ENCODE results near the gene CLIC1. TPM values are rescaled to one million over a fixed set of nuclear protein-coding genes. Genes with fewer than 3 reads are reported as not detected.

The CLIC1 gene
- total and polyA plus RNA-seq, 10 of the 15 experiments (the other 5 are each of a cell fraction or from before 2014, with no cell fraction given), result 446 to 1,266 (median 636) TPM

DNA sequence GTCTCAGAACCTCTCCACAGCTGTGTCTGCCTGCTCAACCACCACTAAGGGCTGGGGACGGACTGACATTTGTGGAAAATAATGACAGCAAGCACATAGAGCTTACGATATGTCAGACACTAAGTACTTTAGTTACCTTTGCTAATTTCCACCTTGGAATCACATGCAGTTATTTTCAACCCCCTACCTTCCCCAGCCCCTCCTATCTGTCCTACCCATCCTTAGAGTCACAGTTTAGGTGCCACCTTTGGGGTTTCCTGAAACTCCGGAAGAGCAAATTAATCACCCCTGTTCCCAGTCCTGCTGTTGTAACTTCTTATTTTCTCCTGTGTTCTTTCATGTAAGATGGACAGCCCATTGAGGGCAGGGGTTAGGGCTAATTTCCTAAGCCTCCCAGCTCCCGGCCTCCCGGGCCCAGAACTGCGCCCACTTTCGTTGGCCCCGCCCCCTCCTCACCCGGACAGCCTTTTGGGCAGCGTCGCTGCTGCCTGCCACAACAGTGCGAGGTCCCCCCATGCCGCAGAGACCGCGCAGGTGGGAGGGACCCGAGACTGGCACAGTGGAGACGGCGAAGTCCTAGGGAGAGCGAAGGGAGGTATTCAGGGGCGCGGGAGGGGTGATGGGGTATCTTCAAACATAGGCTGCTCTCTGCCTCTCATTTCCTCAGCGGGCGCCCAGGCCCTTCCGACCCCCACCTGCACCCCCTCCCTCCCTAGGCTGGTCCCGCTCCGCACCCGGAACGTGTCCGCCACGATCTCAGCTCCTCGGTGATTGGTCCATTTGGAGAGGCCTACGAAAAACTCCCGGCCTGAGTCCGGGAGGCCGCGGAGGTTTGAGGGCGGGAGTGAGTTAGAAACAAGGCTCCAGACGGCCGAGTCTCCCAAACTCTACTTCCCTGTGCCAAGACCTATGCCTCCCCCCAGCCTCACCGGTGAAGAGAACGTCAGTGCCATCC lies 8.3 kb downstream of the CLIC1 start (continued):
- TF ChIP-seq KAT2A (conservative IDR thresholded peaks at IDR 0.05; ENCODE audit: control insufficient read depth, low read depth, low read length) (no peak), SIX5 (IDR thresholded peaks at IDR 0.05; ENCODE audit: low read depth, low read length, severe bottlenecking) (no peak), RUNX3 (IDR thresholded peaks at IDR 0.05; ENCODE audit: low read length) (peak; percentile 40; the same call in 1 of the 2 replicates), TAF1 (IDR thresholded peaks at IDR 0.05; ENCODE audit: borderline replicate concordance, low read depth, low read length) (no peak)

DNA sequence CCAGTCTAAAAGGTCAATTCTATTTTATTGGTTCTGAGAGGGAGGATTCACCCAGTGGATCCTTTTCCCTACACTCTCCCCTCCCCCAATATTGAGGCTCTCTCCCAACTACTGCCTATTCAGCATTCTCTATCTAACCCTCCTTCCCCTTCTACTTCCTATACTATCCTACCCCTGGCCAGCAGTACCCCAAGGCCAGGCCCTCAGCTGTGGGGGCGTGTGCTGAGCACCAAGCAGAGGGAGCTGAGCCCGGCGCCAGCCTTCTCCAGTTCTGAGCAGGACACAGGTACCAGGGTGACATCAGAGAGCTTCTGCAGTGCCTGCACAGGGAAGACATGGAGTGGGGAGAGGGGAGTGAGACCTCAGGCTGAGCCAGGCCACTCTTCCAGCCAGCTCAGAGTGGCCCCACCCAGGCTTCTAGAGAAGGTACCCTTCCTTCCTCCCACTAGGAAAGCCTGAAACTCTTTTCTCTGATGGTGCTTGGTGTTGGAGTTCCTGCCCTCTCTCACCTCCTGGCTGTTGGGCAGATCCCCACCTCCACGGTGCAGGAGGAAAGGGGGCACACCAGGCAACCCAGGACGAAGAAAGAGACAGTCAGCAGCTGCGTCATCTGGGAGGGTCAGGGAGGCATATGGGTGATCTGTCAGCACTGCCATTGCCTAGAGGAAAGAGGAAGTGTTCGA lies 9.2 kb downstream of the CLIC1 start:
- no peaks in the 10 kb centered on the region for H3K27me3 ChIP-seq (replicated peaks in 1 of 2; ENCODE audit: control insufficient read depth in 2 of 2, insufficient read depth in 2 of 2, low read length in 1 of 2)
- WGBS (ENCODE audit: insufficient coverage, insufficient replicate concordance, low lambda C conversion rate, missing lambda C conversion rate), result 44% methylated on average over 7 of the region's 7 CpGs
- no peaks in the 10 kb centered on the region for H3K9me3 ChIP-seq (replicated peaks; ENCODE audit: control insufficient read depth, insufficient read depth, low read length)
- H3K9ac ChIP-seq (ENCODE audit: control insufficient read depth, insufficient read depth, low read length), result 0 out of 2 replicates have a peak overlapping the region, but pooled peaks have one; percentile 15
- DNase-seq (ENCODE audit: low read depth, low spot score), result no peak
- in situ Hi-C loops (cut with MboI) (no loop called here), intact Hi-C loops (cut with micrococcal nuclease; ENCODE audit: unreplicated experiment) (no loop called here)
- peak; percentile 99 for FAIRE-seq
- no TSS peak for BruUV-seq (replicated peaks)
- peaks cover 0 to 7% of the 10 kb centered on the region in 2 experiments; a peak in 3 of 4 replicates for H3K36me3 ChIP-seq (ENCODE audit: control insufficient read depth in 2 of 2, insufficient read depth in 2 of 2, low read length in 1 of 2)
- peak overlapping the region; percentile 86 for H2AFZ ChIP-seq (ENCODE audit: control insufficient read depth, low read depth, low read length)
- no peaks in the 10 kb centered on the region for H3K79me2 ChIP-seq (ENCODE audit: control insufficient read depth, insufficient read depth, low read length)
- peak overlapping the region; percentile 41; the same call in 1 of the 2 replicates for H3K4me2 ChIP-seq (ENCODE audit: control insufficient read depth, insufficient read depth)
- ChIA-PET RAD21 (ENCODE audit: unreplicated experiment) (interaction anchor here (1.4 kb wide), 2 partner anchors 11 to 103 kb away, joined by 5 to 11 read pairs; no protein-coding TSS in a partner anchor), CTCF (interaction anchor here (0.6 to 15.8 kb wide), 5 partner anchors 8 to 132 kb away, joined by 3 to 208 read pairs (median 4); partner anchors contain the start of gene MSH5), POLR2A (interaction anchor here (1.0 to 1.6 kb wide), 5 partner anchors 9 to 104 kb away, joined by 3 to 6 read pairs (median 5); partner anchors contain the start of genes ABHD16A and CLIC1), SMC1A (ENCODE audit: uncharacterized antibody, unreplicated experiment) (interaction anchor here (1.7 to 5.3 kb wide), 3 partner anchors 12 to 103 kb away, joined by 6 to 45 read pairs (median 7); partner anchors contain the start of genes CLIC1 and MSH5)
- peak; percentile 44 for ATAC-seq
- no peaks in the 10 kb centered on the region for H4K20me1 ChIP-seq (ENCODE audit: control insufficient read depth, insufficient read depth)
- H3K27ac ChIP-seq (ENCODE audit: control insufficient read depth, insufficient read depth), result peak overlapping the region; percentile 60
- peaks cover 24% of the 10 kb centered on the region for H3K4me1 ChIP-seq (ENCODE audit: control insufficient read depth, insufficient read depth, low read length)
- no peak overlapping the region for H3K4me3 ChIP-seq
- TF ChIP-seq, protein P1, sequence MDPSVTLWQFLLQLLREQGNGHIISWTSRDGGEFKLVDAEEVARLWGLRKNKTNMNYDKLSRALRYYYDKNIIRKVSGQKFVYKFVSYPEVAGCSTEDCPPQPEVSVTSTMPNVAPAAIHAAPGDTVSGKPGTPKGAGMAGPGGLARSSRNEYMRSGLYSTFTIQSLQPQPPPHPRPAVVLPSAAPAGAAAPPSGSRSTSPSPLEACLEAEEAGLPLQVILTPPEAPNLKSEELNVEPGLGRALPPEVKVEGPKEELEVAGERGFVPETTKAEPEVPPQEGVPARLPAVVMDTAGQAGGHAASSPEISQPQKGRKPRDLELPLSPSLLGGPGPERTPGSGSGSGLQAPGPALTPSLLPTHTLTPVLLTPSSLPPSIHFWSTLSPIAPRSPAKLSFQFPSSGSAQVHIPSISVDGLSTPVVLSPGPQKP (IDR thresholded peaks at IDR 0.05; ENCODE audit: low read depth, low read length), result no peak
- TF ChIP-seq, protein P2, sequence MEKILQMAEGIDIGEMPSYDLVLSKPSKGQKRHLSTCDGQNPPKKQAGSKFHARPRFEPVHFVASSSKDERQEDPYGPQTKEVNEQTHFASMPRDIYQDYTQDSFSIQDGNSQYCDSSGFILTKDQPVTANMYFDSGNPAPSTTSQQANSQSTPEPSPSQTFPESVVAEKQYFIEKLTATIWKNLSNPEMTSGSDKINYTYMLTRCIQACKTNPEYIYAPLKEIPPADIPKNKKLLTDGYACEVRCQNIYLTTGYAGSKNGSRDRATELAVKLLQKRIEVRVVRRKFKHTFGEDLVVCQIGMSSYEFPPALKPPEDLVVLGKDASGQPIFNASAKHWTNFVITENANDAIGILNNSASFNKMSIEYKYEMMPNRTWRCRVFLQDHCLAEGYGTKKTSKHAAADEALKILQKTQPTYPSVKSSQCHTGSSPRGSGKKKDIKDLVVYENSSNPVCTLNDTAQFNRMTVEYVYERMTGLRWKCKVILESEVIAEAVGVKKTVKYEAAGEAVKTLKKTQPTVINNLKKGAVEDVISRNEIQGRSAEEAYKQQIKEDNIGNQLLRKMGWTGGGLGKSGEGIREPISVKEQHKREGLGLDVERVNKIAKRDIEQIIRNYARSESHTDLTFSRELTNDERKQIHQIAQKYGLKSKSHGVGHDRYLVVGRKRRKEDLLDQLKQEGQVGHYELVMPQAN (conservative IDR thresholded peaks at IDR 0.05), result no peak
- no peak for TF ChIP-seq CHD4 (IDR thresholded peaks at IDR 0.05)
- TF ChIP-seq, protein P3, sequence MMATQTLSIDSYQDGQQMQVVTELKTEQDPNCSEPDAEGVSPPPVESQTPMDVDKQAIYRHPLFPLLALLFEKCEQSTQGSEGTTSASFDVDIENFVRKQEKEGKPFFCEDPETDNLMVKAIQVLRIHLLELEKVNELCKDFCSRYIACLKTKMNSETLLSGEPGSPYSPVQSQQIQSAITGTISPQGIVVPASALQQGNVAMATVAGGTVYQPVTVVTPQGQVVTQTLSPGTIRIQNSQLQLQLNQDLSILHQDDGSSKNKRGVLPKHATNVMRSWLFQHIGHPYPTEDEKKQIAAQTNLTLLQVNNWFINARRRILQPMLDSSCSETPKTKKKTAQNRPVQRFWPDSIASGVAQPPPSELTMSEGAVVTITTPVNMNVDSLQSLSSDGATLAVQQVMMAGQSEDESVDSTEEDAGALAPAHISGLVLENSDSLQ (IDR thresholded peaks at IDR 0.05), result 0 out of 2 replicates have a peak, but pooled peaks have one; percentile 36
- TF ChIP-seq CREB1 (IDR thresholded peaks at IDR 0.05; ENCODE audit: low read depth), result peak; percentile 71
- TF ChIP-seq YY1 (IDR thresholded peaks at IDR 0.05; ENCODE audit: low read depth, low read length), result 0 out of 2 replicates have a peak, but pooled peaks have one; percentile 51
- 0 out of 2 replicates have a peak, but pooled peaks have one; percentile 82 for TF ChIP-seq TCF3 (IDR thresholded peaks at IDR 0.05; ENCODE audit: borderline replicate concordance, insufficient read depth, low read depth, low read length)
- no peak for TF ChIP-seq RAD21 (IDR thresholded peaks at IDR 0.05; ENCODE audit: insufficient read depth, low read depth, low read length)

Measured in GM12878 (cell line).